Suprapubic skin (tissue), 4 donors: ENCODE results near the gene EPHA10. TPM values are rescaled to one million over a fixed set of nuclear protein-coding genes. Genes with fewer than 3 reads are reported as not detected.

ENCODE experiments used
- DNase-seq, 2 donors: peaks; one replicate each; pipeline ENCODE4 v3.0.0-alpha.2; 2019; ENCODE audit warnings: low spot score in 2 of 2
- H3K27ac ChIP-seq: fragments of 200-600 bp; sonication (generic); one replicate; pipeline ENCODE4 v1.5.1; 2019
- H3K27me3 ChIP-seq: fragments of 200-600 bp; sonication (generic); one replicate; pipeline ENCODE4 v1.5.1; 2019
- H3K36me3 ChIP-seq: fragments of 200-600 bp; sonication (generic); one replicate; pipeline ENCODE4 v1.5.1; 2019
- H3K4me1 ChIP-seq: fragments of 200-600 bp; sonication (generic); one replicate; pipeline ENCODE4 v1.5.1; 2019
- H3K4me3 ChIP-seq: fragments of 200-600 bp; sonication (generic); one replicate; pipeline ENCODE4 v1.5.1; 2019; ENCODE audit warnings: mild to moderate bottlenecking
- H3K9me3 ChIP-seq: fragments of 200-600 bp; sonication (generic); one replicate; pipeline ENCODE4 v1.5.1; 2019
- EP300 ChIP-seq: sonication (generic); formaldehyde crosslinking; IDR thresholded peaks from one replicate; pipeline ENCODE4 v1.6.1; 2017; ENCODE audit warnings: antibody characterized with exemption
- POLR2A ChIP-seq, 2 donors: fragments of 450-650 bp; IDR thresholded peaks; one replicate each; pipeline ENCODE4 v1.6.1; 2017; ENCODE audit warnings: antibody characterized with exemption in 2 of 2, mild to moderate bottlenecking in 2 of 2, moderate library complexity in 2 of 2
- POLR2AphosphoS5 ChIP-seq, 3 donors: sonication (generic); formaldehyde crosslinking; IDR thresholded peaks; one replicate each; pipeline ENCODE4 v1.6.1; 2017; ENCODE audit warnings: antibody characterized with exemption in 3 of 3
- WGBS: methylation state at CpG from one replicate; pipeline ENCODE4 v1.1.5; 2018; 5-methylcytosine and 5-hydroxymethylcytosine counted together
- total RNA-seq, 4 donors: library from RNA; depleted of rRNA; stranded (reverse); fragments of >200 nt; gene quantifications; one replicate each; pipeline ENCODE4 v1.1.0, GENCODE V29; 2016
- TF ChIP-seq, protein P1 (sequence below), 2 donors: fragments of 200-600 bp in 1 of 2; fragments of 450-650 bp in 1 of 2; sonication (generic) in 1 of 2; IDR thresholded peaks; one replicate each; pipeline ENCODE4 v1.5.1; 2016 to 2019; ENCODE audit warnings: antibody characterized with exemption in 2 of 2, mild to moderate bottlenecking in 1 of 2, moderate library complexity in 1 of 2

Gene EPHA10
- total RNA-seq, 4 donors from 2014 or later, result 0.23 to 0.34 TPM; not detected in 2

- H3K36me3 ChIP-seq, result no peaks in the 10 kb centered on the region
- H3K4me3 ChIP-seq, result no peak overlapping the region
- WGBS, result 55% methylated on average over 3 of the region's 4 CpGs
- H3K27ac ChIP-seq, result no peak overlapping the region
- no peak for DNase-seq
- no peak for TF ChIP-seq POLR2A (IDR thresholded peaks at IDR 0.05)
- TF ChIP-seq, protein P1, sequence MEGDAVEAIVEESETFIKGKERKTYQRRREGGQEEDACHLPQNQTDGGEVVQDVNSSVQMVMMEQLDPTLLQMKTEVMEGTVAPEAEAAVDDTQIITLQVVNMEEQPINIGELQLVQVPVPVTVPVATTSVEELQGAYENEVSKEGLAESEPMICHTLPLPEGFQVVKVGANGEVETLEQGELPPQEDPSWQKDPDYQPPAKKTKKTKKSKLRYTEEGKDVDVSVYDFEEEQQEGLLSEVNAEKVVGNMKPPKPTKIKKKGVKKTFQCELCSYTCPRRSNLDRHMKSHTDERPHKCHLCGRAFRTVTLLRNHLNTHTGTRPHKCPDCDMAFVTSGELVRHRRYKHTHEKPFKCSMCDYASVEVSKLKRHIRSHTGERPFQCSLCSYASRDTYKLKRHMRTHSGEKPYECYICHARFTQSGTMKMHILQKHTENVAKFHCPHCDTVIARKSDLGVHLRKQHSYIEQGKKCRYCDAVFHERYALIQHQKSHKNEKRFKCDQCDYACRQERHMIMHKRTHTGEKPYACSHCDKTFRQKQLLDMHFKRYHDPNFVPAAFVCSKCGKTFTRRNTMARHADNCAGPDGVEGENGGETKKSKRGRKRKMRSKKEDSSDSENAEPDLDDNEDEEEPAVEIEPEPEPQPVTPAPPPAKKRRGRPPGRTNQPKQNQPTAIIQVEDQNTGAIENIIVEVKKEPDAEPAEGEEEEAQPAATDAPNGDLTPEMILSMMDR (IDR thresholded peaks at IDR 0.05), result no peak
- no peak for TF ChIP-seq POLR2AphosphoS5 (IDR thresholded peaks at IDR 0.05)
- TF ChIP-seq EP300, result no peak
- H3K27me3 ChIP-seq, result peaks cover 100% of the 10 kb centered on the region
- H3K9me3 ChIP-seq, result no peaks in the 10 kb centered on the region
- H3K4me1 ChIP-seq, result peaks cover 19% of the 10 kb centered on the region
Observed at GRCh38 chr1:37755951-37756560, 8.9 kb downstream of the EPHA10 start.

- Histone ChIP-seq H3K9me3 (no peaks in the 10 kb centered on the region), H3K27me3 (peaks cover 100% of the 10 kb centered on the region), H3K4me1 (peaks cover 19% of the 10 kb centered on the region), H3K4me3 (no peak overlapping the region), H3K27ac (no peak overlapping the region), H3K36me3 (no peaks in the 10 kb centered on the region)
- WGBS, result 13% methylated on average over 1 of the region's 1 CpG
- DNase-seq, result no peak
- TF ChIP-seq POLR2AphosphoS5 (IDR thresholded peaks at IDR 0.05) (no peak), POLR2A (IDR thresholded peaks at IDR 0.05) (no peak), EP300 (no peak)
- TF ChIP-seq, protein P1 (IDR thresholded peaks at IDR 0.05), result no peak
Observed at GRCh38 chr1:37755290-37755689, 9.6 kb downstream of the EPHA10 start.

GRCh38 chr1:37753473-37754321 lies 11.2 kb downstream of the EPHA10 start:
- 6% methylated on average over 28 of the region's 52 CpGs for WGBS
- no peaks in the 10 kb centered on the region for H3K36me3 ChIP-seq
- TF ChIP-seq POLR2A (IDR thresholded peaks at IDR 0.05) (no peak), POLR2AphosphoS5 (IDR thresholded peaks at IDR 0.05) (no peak), EP300 (no peak)
- TF ChIP-seq, protein P1 (IDR thresholded peaks at IDR 0.05), result no peak
- H3K27ac ChIP-seq, result no peak overlapping the region
- DNase-seq, result no peak
- peaks cover 19% of the 10 kb centered on the region for H3K4me1 ChIP-seq
- H3K27me3 ChIP-seq, result peaks cover 93% of the 10 kb centered on the region
- peak overlapping the region; percentile 48 for H3K4me3 ChIP-seq
- no peaks in the 10 kb centered on the region for H3K9me3 ChIP-seq

DNA sequence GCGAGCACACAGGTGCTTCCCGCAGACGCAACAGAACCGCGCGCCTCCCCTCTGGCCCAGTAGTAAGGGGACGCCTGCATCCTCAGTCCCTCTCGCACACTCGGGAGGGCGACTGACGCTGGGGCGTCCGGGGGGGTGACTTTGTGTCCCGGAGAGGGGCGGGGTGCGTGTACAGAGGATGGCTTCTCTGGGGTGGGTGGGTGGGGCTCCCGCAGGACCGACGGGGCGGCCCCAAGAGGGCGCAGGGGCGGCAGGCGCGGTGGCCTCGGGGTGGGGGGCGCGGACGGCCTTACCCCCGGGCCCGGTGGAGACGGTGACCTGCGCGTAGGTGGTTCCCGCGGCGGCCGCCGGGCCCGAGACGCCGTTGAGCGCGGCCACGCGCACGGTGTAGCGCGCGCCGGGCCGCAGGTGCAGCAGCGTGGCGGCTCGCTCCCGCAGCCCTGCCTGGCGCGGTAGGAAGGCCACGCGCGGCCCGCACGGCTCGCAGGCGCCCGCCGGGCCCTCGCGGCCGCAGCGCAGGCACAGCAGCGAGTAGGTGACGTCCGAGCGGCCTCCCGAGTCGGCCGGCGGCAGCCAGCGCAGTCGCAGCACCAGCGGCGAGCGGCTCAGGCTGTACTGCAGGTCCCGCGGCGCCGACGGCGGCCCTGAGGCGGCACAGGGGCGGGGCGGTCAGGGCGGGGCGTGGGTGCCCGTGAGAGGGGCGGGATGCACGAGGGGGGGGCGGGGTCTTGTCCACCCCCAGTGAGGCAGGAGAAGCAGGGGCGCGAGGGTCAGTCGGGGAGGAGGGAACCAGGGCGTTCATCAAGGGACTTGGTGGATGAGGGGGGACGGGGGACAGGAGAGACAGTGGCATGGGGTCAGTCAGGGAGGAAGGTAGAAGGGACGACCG lies 12.1 kb downstream of the EPHA10 start:
- WGBS, result 3% methylated on average over 53 of the region's 105 CpGs
- no peak overlapping the region for H3K27ac ChIP-seq
- H3K4me3 ChIP-seq, result peak overlapping the region; percentile 48
- H3K9me3 ChIP-seq, result no peaks in the 10 kb centered on the region
- no peak for DNase-seq
- peaks cover 19% of the 10 kb centered on the region for H3K4me1 ChIP-seq
- TF ChIP-seq POLR2AphosphoS5 (IDR thresholded peaks at IDR 0.05), result no peak
- TF ChIP-seq POLR2A (IDR thresholded peaks at IDR 0.05), result no peak
- TF ChIP-seq, protein P1 (IDR thresholded peaks at IDR 0.05), result no peak
- no peak for TF ChIP-seq EP300
- no peaks in the 10 kb centered on the region for H3K36me3 ChIP-seq
- peaks cover 84% of the 10 kb centered on the region for H3K27me3 ChIP-seq
